ENCODE data around the gene WEE2. TPM values are rescaled to one million over a fixed set of nuclear protein-coding genes. Genes with fewer than 3 reads are reported as not detected.
A peak's percentile ranks its signal among the peaks of the same experiment; 100 is the strongest.

The WEE2 gene
- total RNA-seq, 6 experiments from 2014 or later = not detected

DNA sequence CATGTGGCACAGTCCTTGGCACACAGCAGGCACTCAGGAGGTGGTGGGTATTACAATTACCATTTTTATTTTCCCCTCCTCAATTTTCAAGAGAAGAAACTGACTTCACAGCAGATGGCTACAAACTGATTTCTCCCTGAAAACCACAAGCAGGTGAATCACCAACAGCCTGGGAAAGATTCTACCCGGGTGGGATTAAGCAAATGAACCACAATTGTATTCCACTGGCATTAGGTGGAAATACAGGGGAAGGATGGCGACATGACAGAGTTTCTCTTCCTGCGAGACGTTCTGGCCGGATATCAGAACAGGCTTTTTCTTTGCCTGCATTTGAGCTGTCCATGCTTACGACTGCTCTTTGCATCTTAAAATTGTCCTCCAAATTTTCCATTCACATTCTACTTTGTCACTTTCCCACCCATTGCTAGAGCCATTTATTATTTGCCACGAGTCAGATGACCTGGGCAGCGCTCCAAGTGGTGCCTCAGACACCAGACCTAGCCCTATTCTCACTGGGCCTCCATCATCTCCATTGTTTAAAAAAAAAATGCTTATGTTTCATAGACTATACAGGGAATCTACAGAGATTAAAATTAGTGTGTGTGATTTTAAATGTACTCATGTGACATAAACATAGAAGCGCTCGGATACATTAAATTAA is 10.8 kb upstream of the WEE2 start:
- Histone ChIP-seq H3K27ac (peak overlapping the region; percentile 16 to 61 (median 59)), H3K27me3 (no peaks in the 10 kb centered on the region), H3K36me3 (no peaks in the 10 kb centered on the region), H3K4me1 (peaks cover 0 to 46% (median 15%) of the 10 kb centered on the region in 4 donors), H3K9me3 (no peaks in the 10 kb centered on the region), H3K4me3 (no peak overlapping the region)
- DNase-seq (no peak), ATAC-seq (no peak)
- WGBS (ENCODE audit: insufficient coverage, low coverage, low lambda C conversion rate, missing lambda C conversion rate) = 64% methylated on average over 9 of the region's 10 CpGs
- intact Hi-C loops (cut with DNase I) = no loop called here
- TF ChIP-seq POLR2A (IDR thresholded peaks at IDR 0.05) = no peak
- TF ChIP-seq, protein P1, sequence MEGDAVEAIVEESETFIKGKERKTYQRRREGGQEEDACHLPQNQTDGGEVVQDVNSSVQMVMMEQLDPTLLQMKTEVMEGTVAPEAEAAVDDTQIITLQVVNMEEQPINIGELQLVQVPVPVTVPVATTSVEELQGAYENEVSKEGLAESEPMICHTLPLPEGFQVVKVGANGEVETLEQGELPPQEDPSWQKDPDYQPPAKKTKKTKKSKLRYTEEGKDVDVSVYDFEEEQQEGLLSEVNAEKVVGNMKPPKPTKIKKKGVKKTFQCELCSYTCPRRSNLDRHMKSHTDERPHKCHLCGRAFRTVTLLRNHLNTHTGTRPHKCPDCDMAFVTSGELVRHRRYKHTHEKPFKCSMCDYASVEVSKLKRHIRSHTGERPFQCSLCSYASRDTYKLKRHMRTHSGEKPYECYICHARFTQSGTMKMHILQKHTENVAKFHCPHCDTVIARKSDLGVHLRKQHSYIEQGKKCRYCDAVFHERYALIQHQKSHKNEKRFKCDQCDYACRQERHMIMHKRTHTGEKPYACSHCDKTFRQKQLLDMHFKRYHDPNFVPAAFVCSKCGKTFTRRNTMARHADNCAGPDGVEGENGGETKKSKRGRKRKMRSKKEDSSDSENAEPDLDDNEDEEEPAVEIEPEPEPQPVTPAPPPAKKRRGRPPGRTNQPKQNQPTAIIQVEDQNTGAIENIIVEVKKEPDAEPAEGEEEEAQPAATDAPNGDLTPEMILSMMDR (IDR thresholded peaks at IDR 0.05) = no peak

DNA sequence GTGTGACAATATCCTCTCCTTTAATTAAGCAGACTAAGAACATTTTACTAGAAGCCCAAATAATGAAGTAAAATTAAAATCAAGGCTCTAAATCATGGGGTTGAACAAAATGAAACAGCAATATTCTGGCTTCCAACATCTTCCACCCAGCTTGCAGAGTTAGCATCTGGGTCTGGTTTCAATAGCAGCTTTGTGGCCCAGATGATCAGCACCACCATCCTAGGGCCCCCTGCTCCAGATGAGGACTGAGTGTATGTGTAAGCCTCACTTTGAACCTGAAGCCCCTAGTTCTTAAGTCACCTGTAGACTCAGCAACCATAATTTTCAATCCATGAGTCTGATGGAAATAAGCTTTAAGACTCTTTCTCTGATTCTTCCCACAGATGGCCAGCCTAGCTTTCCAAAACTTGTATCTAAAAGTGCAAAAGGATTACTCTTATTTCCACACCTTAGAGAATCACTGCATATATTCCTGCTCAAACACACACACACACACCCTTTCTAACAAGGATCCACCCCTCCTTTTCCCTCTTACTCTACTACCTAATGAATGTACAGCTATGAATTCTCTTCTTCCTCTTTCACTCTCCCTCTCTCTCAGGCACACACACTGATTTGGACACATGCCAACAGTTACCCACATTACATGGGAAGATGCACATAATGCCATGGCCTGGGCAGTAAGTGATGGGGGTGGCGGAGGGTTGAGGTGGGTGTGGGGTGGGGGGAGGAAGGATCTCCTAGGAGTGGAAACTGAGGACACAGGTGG is 9.7 kb upstream of the WEE2 start:
- H3K36me3 ChIP-seq = no peaks in the 10 kb centered on the region
- ATAC-seq = no peak
- 86% methylated on average over 1 of the region's 1 CpG for WGBS (ENCODE audit: insufficient coverage, low coverage, low lambda C conversion rate, missing lambda C conversion rate)
- intact Hi-C loops (cut with DNase I) = no loop called here
- H3K27me3 ChIP-seq = no peaks in the 10 kb centered on the region
- H3K27ac ChIP-seq = no peak overlapping the region
- no peaks in the 10 kb centered on the region for H3K9me3 ChIP-seq
- no peak overlapping the region for H3K4me3 ChIP-seq
- TF ChIP-seq POLR2A (IDR thresholded peaks at IDR 0.05) = no peak
- TF ChIP-seq, protein P1 (IDR thresholded peaks at IDR 0.05) = no peak
- DNase-seq = no peak
- H3K4me1 ChIP-seq = peaks cover 0 to 46% (median 19%) of the 10 kb centered on the region in 4 donors

DNA sequence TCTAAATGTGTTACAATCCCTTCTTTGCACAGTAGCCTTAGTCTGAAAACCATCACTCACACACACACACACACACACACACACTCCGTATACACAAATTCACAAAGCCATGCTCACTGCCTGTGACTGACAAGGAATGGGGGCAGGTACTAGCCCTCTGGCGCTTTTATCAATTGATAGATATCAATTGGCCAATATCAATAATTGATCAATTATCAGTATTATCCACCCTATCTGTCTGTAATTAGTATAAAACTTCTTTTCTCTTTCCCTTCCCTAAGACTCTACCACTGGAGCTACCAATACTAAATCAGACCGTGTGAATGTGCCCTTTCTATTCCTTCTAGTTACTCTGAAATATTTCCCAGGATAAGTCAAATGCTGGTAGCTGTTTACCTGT is 8.3 kb upstream of the WEE2 start:
- no peak overlapping the region for H3K4me3 ChIP-seq
- no peaks in the 10 kb centered on the region for H3K36me3 ChIP-seq
- DNase-seq (no peak), ATAC-seq (no peak)
- H3K9me3 ChIP-seq = no peaks in the 10 kb centered on the region
- intact Hi-C loops (cut with DNase I) = no loop called here
- no peak for TF ChIP-seq POLR2A (IDR thresholded peaks at IDR 0.05)
- TF ChIP-seq, protein P1 (IDR thresholded peaks at IDR 0.05) = no peak
- H3K4me1 ChIP-seq = peaks cover 0 to 43% (median 18%) of the 10 kb centered on the region in 4 donors
- H3K27me3 ChIP-seq = no peaks in the 10 kb centered on the region
- no peak overlapping the region for H3K27ac ChIP-seq
- 49% methylated on average over 3 of the region's 3 CpGs for WGBS (ENCODE audit: insufficient coverage, low coverage, low lambda C conversion rate, missing lambda C conversion rate)

DNA sequence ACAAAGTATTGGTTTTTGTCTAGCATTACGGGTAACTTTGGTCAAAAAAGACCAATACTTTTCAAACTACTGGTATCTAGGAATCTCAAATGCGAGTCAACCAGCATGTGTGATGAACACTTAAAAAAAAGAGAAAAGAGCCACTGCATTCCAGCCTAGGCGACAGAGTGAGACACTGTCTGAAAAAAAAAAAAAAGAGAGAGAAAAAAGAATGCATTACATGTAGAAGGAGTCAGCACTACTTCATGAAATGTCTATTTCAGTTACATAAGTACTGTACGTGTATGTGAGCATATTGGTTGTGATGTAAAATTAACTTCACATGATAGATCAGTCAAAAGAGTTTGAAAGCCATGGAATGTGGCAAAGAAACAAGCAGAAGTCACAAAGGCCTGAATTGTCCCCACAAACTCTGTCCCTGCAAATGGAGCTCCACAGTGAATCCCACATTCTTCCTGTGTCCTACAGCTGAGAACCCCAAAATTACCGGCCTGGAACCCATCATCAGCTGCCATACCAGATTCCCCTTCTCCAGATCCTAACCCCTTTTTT is 7.8 kb upstream of the WEE2 start:
- 61% methylated on average over 5 of the region's 5 CpGs for WGBS (ENCODE audit: insufficient coverage, low coverage, low lambda C conversion rate, missing lambda C conversion rate)
- peaks cover 0 to 38% (median 16%) of the 10 kb centered on the region in 4 donors for H3K4me1 ChIP-seq
- no peaks in the 10 kb centered on the region for H3K36me3 ChIP-seq
- ATAC-seq (no peak), DNase-seq (no peak)
- intact Hi-C loops (cut with DNase I) = no loop called here
- H3K27me3 ChIP-seq = no peaks in the 10 kb centered on the region
- peak overlapping the region in 2 of 3 donors; percentile 38 to 82 for H3K27ac ChIP-seq
- peak overlapping the region; percentile 70 to 86 (median 85) for H3K4me3 ChIP-seq
- TF ChIP-seq POLR2A (IDR thresholded peaks at IDR 0.05) = no peak
- TF ChIP-seq, protein P1 (IDR thresholded peaks at IDR 0.05) = no peak
- no peaks in the 10 kb centered on the region for H3K9me3 ChIP-seq
